Suprapubic skin (tissue), 4 donors: ENCODE results near the gene DDX4.
"Not testable (repeated sequence)": the region's sequence is repeated elsewhere in the genome, so short reads cannot be mapped to it uniquely, and the experiment has no call there.

Source experiments
- CTCF ChIP-seq, 2 donors: fragments of 200-600 bp in 1 of 2; fragments of 450-650 bp in 1 of 2; sonication (generic) in 1 of 2; IDR thresholded peaks; one replicate each; pipeline ENCODE4 v1.5.1; 2016 to 2019; ENCODE audit warnings: antibody characterized with exemption in 2 of 2, mild to moderate bottlenecking in 1 of 2, moderate library complexity in 1 of 2
- EP300 ChIP-seq: sonication (generic); formaldehyde crosslinking; IDR thresholded peaks from one replicate; pipeline ENCODE4 v1.6.1; 2017; ENCODE audit warnings: antibody characterized with exemption
- POLR2A ChIP-seq, 2 donors: fragments of 450-650 bp; IDR thresholded peaks; one replicate each; pipeline ENCODE4 v1.6.1; 2017; ENCODE audit warnings: antibody characterized with exemption in 2 of 2, mild to moderate bottlenecking in 2 of 2, moderate library complexity in 2 of 2
- POLR2AphosphoS5 ChIP-seq, 3 donors: sonication (generic); formaldehyde crosslinking; IDR thresholded peaks; one replicate each; pipeline ENCODE4 v1.6.1; 2017; ENCODE audit warnings: antibody characterized with exemption in 3 of 3

- TF ChIP-seq POLR2AphosphoS5 (IDR thresholded peaks at IDR 0.05); CTCF (IDR thresholded peaks at IDR 0.05); EP300; POLR2A (IDR thresholded peaks at IDR 0.05): not testable (repeated sequence)
Measured at GRCh38 chr5:55719026-55719425, 18.8 kb upstream of the DDX4 start.
